Mesendoderm (in vitro differentiated cells): ENCODE measurements around the gene SAMD3.
"Not testable (repeated sequence)": the region's sequence is repeated elsewhere in the genome, so short reads cannot be mapped to it uniquely, and the experiment has no call there.

Source experiments
- DNase-seq: peaks from one replicate; pipeline ENCODE4 v3.0.0; 2013
- H2AK5ac ChIP-seq: 2 replicates; pipeline ENCODE4 v1.6.1; 2013; ENCODE audit warnings: low read length, inconsistent platforms
- H2BK120ac ChIP-seq: 2 replicates; pipeline ENCODE4 v1.6.1; 2013; ENCODE audit warnings: low read depth, mild to moderate bottlenecking, low read length, moderate library complexity, mixed read lengths
- H2BK15ac ChIP-seq: replicated peaks from 2 replicates; pipeline ENCODE4 v1.6.1; 2013; ENCODE audit warnings: low read depth, mild to moderate bottlenecking, moderate library complexity
- H2BK5ac ChIP-seq: 2 replicates; pipeline ENCODE4 v1.6.1; 2013; ENCODE audit warnings: low read length, inconsistent platforms
- H3K18ac ChIP-seq: 2 replicates; pipeline ENCODE4 v1.6.1; 2013; ENCODE audit warnings: mild to moderate bottlenecking, low read length, mixed read lengths
- H3K23ac ChIP-seq: one replicate; pipeline ENCODE4 v1.6.1; 2013; ENCODE audit warnings: low read length
- H3K27ac ChIP-seq: 2 replicates; pipeline ENCODE4 v1.5.1; 2013; ENCODE audit warnings: low read depth, mild to moderate bottlenecking, inconsistent platforms, low read length, moderate library complexity
- H3K27me3 ChIP-seq: 2 replicates; pipeline ENCODE4 v1.6.1; 2013; ENCODE audit warnings: low read length, control low read depth, mild to moderate bottlenecking, inconsistent platforms; ENCODE audit not compliant: insufficient read depth, poor library complexity
- H3K36me3 ChIP-seq: 2 replicates; pipeline ENCODE4 v1.6.1; 2013; ENCODE audit warnings: low read length, inconsistent platforms; ENCODE audit not compliant: control insufficient read depth, insufficient read depth
- H3K4ac ChIP-seq: one replicate; pipeline ENCODE4 v1.6.1; 2013; ENCODE audit warnings: low read depth, mild to moderate bottlenecking, low read length, moderate library complexity
- H3K4me1 ChIP-seq: 2 replicates; pipeline ENCODE4 v1.6.1; 2013; ENCODE audit warnings: low read depth, low read length, inconsistent platforms; ENCODE audit not compliant: control insufficient read depth
- H3K4me2 ChIP-seq: 2 replicates; pipeline ENCODE4 v1.6.1; 2013; ENCODE audit warnings: low read length
- H3K4me3 ChIP-seq: 2 replicates; pipeline ENCODE4 v1.5.1; 2013; ENCODE audit warnings: mild to moderate bottlenecking, low read length
- H3K56ac ChIP-seq: one replicate; pipeline ENCODE4 v1.6.1; 2013; ENCODE audit warnings: low read length
- H3K79me1 ChIP-seq: 2 replicates; pipeline ENCODE4 v1.6.1; 2013; ENCODE audit warnings: low read length, inconsistent platforms
- H3K79me2 ChIP-seq: 2 replicates; pipeline ENCODE4 v1.6.1; 2013; ENCODE audit warnings: mild to moderate bottlenecking, low read length; ENCODE audit not compliant: control insufficient read depth, insufficient read depth
- H3K9ac ChIP-seq: 2 replicates; pipeline ENCODE4 v1.6.1; 2013; ENCODE audit warnings: low read length, inconsistent platforms
- H4K5ac ChIP-seq: one replicate; pipeline ENCODE4 v1.6.1; 2013; ENCODE audit warnings: low read length
- H4K8ac ChIP-seq: one replicate; pipeline ENCODE4 v1.6.1; 2013; ENCODE audit warnings: low read depth, mild to moderate bottlenecking, control low read depth, low read length, moderate library complexity
- WGBS: extraction: QIAGEN DNeasy Blood & Tissue Kit; methylation state at CpG from one replicate; pipeline ENCODE4 v1.1.7; 2013; ENCODE audit warnings: low lambda C conversion rate, missing lambda C conversion rate; ENCODE audit not compliant: insufficient coverage; ENCODE audit errors: extremely low coverage; 5-methylcytosine and 5-hydroxymethylcytosine counted together

SAMD3 gene

DNA sequence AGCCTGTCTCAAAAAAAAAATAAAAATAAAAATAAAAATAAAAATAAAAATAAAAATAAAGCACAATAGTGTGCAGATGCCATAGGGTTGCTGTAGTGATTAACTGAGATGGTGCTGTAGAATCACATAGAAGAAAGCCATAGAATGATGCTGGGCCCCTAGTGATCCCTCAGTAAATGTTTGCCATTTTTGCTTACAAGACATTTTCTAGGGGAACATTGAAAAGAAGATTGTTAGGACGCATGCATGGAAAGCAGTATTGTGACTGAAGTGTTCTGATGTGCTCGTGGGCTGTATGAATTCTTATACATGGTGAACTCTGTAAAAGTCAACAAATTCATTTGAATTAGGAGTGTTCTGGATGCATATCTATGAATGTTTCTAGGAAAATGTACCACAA is 22.0 kb upstream of the SAMD3 start:
- H3K36me3 ChIP-seq: no peaks in the 10 kb centered on the region
- no peak overlapping the region for H4K8ac ChIP-seq
- H3K27ac ChIP-seq: no peak overlapping the region
- no peak overlapping the region for H3K9ac ChIP-seq
- H2BK5ac ChIP-seq: no peak overlapping the region
- no peak for DNase-seq
- H2BK120ac ChIP-seq: no peak overlapping the region
- no peak overlapping the region for H3K56ac ChIP-seq
- no peaks in the 10 kb centered on the region for H3K27me3 ChIP-seq
- H3K4me1 ChIP-seq: no peaks in the 10 kb centered on the region
- no peaks in the 10 kb centered on the region for H3K79me1 ChIP-seq
- no peak overlapping the region for H4K5ac ChIP-seq
- H3K23ac ChIP-seq: no peak overlapping the region
- H3K4me3 ChIP-seq: no peak overlapping the region
- no peak overlapping the region for H3K18ac ChIP-seq
- WGBS: no CpG with 5 or more reads among the region's 2 CpGs
- H3K4me2 ChIP-seq: no peak overlapping the region
- no peak overlapping the region for H2BK15ac ChIP-seq
- no peak overlapping the region for H3K4ac ChIP-seq
- H2AK5ac ChIP-seq: no peak overlapping the region
- H3K79me2 ChIP-seq: no peaks in the 10 kb centered on the region

DNA sequence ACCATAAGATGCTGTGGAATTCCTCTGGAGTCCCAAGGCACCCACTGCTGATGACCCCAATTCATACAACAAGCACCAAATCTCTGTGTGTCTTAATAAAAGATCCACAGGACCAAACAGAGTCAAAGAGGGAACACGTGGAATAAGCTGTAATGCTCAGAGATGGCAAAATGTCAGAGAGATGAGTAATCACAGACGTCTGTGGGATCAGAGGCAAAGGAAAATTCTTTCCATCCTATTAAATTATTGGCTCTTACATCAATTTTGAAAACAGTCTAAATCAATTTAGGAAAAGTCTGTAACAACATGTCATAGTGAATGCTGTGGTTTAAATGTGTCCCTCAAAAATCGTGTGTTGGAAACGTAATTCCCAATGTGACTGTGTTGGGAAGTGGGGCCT is 17.5 kb upstream of the SAMD3 start:
- Histone ChIP-seq H2BK5ac (no peak overlapping the region), H3K23ac (no peak overlapping the region), H4K5ac (no peak overlapping the region), H3K9ac (no peak overlapping the region), H3K79me2 (no peaks in the 10 kb centered on the region), H2BK120ac (no peak overlapping the region), H3K79me1 (no peaks in the 10 kb centered on the region), H3K4ac (no peak overlapping the region), H3K4me1 (no peaks in the 10 kb centered on the region), H3K56ac (no peak overlapping the region), H3K27ac (no peak overlapping the region), H3K4me3 (no peak overlapping the region), H2AK5ac (no peak overlapping the region), H2BK15ac (no peak overlapping the region), H3K27me3 (no peaks in the 10 kb centered on the region), H3K18ac (no peak overlapping the region), H4K8ac (no peak overlapping the region), H3K36me3 (no peaks in the 10 kb centered on the region), H3K4me2 (no peak overlapping the region)
- no peak for DNase-seq
- WGBS: no CpG with 5 or more reads among the region's 4 CpGs

DNA sequence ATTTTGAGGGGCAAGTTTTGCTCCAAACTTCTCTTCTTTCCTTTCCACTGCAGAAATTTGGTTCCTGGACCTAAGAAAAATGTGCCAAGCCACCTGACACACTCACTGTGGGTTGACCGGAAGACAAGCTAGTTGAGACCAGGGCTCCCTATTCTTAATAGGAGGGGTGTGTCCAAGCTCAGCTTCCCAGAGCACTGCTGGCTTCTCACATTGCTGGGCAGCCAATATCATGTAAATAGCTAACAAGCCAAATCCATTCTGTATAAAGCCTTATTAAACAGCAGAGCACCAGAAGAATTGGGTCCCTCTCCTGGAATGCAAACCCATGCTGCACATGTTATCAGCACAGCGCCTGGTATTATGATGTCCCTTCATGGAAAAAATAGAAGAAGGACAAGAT is 17.0 kb upstream of the SAMD3 start:
- H4K5ac ChIP-seq: no peak overlapping the region
- no peaks in the 10 kb centered on the region for H3K36me3 ChIP-seq
- H3K27me3 ChIP-seq: no peaks in the 10 kb centered on the region
- H3K79me1 ChIP-seq: no peaks in the 10 kb centered on the region
- no peak overlapping the region for H3K56ac ChIP-seq
- no peak overlapping the region for H2BK120ac ChIP-seq
- H3K4me1 ChIP-seq: no peaks in the 10 kb centered on the region
- no peak for DNase-seq
- no peak overlapping the region for H4K8ac ChIP-seq
- H3K27ac ChIP-seq: no peak overlapping the region
- H3K9ac ChIP-seq: no peak overlapping the region
- no peak overlapping the region for H3K4me2 ChIP-seq
- H3K4me3 ChIP-seq: no peak overlapping the region
- H2BK5ac ChIP-seq: no peak overlapping the region
- H3K18ac ChIP-seq: peak overlapping the region; percentile 10
- no peak overlapping the region for H3K23ac ChIP-seq
- H2AK5ac ChIP-seq: no peak overlapping the region
- WGBS: no CpG with 5 or more reads among the region's 2 CpGs
- no peaks in the 10 kb centered on the region for H3K79me2 ChIP-seq
- H3K4ac ChIP-seq: no peak overlapping the region
- H2BK15ac ChIP-seq: no peak overlapping the region

DNA sequence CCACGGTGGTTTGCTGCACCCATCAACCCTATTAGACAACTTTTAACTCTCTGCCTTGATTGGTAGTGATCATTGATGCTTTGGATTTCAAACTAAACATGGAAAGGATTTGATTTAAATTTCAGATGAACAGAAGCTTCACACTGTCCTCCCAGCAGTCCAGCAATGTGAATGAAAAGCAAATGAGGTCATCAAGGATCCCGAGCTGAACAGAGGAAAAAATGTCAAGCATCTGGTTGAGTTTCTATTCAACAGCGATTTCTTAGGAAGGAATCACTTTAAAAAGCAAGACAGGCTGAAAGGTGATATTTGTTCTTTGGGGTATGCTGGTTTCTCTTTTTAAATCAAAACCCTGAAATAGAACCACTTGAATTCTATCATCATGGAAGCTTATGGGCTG is 10.6 kb upstream of the SAMD3 start:
- Histone ChIP-seq H4K5ac (no peak overlapping the region), H3K27me3 (no peaks in the 10 kb centered on the region), H3K56ac (no peak overlapping the region), H3K4me1 (no peaks in the 10 kb centered on the region), H2BK5ac (no peak overlapping the region), H3K23ac (no peak overlapping the region), H2BK15ac (no peak overlapping the region), H3K79me1 (no peaks in the 10 kb centered on the region), H3K4me2 (no peak overlapping the region), H3K79me2 (no peaks in the 10 kb centered on the region), H3K27ac (no peak overlapping the region), H2BK120ac (no peak overlapping the region), H3K18ac (no peak overlapping the region), H2AK5ac (no peak overlapping the region), H3K4me3 (no peak overlapping the region), H3K9ac (no peak overlapping the region), H3K4ac (no peak overlapping the region), H4K8ac (no peak overlapping the region), H3K36me3 (no peaks in the 10 kb centered on the region)
- DNase-seq: peak; percentile 66
- WGBS: no CpG with 5 or more reads among the region's 3 CpGs

DNA sequence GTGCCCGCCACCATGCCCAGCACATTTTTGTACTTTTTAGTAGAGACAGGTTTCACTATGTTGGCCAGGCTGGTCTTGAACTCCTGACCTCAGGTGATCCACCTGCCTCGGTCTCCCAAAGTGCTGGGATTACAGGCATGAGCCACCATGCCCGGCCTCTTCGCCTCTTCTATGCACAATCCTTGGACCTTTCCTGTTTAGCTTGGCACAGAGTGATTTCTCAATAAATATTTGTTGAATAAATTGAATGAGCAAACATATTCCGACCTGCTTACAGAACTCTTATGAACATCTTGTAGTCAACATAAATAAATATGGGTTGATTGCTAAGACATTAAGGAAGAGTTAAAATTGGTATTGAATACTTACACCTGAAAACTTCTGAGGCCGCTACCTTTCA is 7.8 kb upstream of the SAMD3 start:
- not testable (repeated sequence) for H2BK15ac ChIP-seq, H3K27me3 ChIP-seq, H3K36me3 ChIP-seq, H2BK120ac ChIP-seq, H3K79me2 ChIP-seq, H3K4me3 ChIP-seq, H3K4ac ChIP-seq, H3K56ac ChIP-seq, DNase-seq, H3K27ac ChIP-seq, H3K4me2 ChIP-seq, H2BK5ac ChIP-seq, H3K9ac ChIP-seq, H3K79me1 ChIP-seq, H4K8ac ChIP-seq, H3K23ac ChIP-seq, H3K4me1 ChIP-seq, H2AK5ac ChIP-seq, H4K5ac ChIP-seq, H3K18ac ChIP-seq
- WGBS: no CpG with 5 or more reads among the region's 6 CpGs

DNA sequence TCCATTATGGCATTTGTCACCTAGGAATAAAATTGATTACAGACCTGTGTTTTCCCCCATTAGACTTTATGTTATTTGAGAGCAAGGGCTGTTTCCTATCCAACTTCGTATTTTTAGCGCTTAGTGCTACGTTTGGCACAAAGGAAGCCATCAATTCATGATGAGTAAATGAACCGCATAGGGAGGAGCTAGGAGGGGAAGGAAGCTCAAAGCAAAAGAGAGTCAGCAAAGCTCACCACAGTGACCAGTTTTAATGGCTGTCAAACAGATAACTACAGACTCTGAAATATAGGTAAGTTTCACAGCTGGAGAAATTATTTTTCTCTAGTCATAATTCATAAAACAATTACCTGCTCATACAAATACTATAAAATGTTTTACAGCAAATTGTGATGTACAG is 6.9 kb upstream of the SAMD3 start:
- no peak overlapping the region for H3K9ac ChIP-seq
- H2AK5ac ChIP-seq: no peak overlapping the region
- H3K56ac ChIP-seq: no peak overlapping the region
- no peak overlapping the region for H2BK5ac ChIP-seq
- no peak overlapping the region for H4K8ac ChIP-seq
- no peaks in the 10 kb centered on the region for H3K79me2 ChIP-seq
- H3K18ac ChIP-seq: no peak overlapping the region
- H3K27me3 ChIP-seq: no peaks in the 10 kb centered on the region
- no peaks in the 10 kb centered on the region for H3K36me3 ChIP-seq
- H2BK120ac ChIP-seq: no peak overlapping the region
- H3K23ac ChIP-seq: no peak overlapping the region
- no peak overlapping the region for H3K4ac ChIP-seq
- H2BK15ac ChIP-seq: no peak overlapping the region
- H3K4me3 ChIP-seq: no peak overlapping the region
- DNase-seq: no peak
- WGBS: no CpG with 5 or more reads among the region's 4 CpGs
- H3K4me1 ChIP-seq: no peaks in the 10 kb centered on the region
- H3K27ac ChIP-seq: no peak overlapping the region
- H3K79me1 ChIP-seq: no peaks in the 10 kb centered on the region
- H4K5ac ChIP-seq: no peak overlapping the region
- H3K4me2 ChIP-seq: no peak overlapping the region
